H54 (cell line): ENCODE measurements around the gene UBA3.

Experiments
- DNase-seq: peaks from one replicate; pipeline ENCODE4 v3.0.0; 2011; ENCODE audit warnings: low spot score, mixed read lengths; ENCODE audit not compliant: insufficient read length
- FAIRE-seq: peaks from 3 replicates; lab custom pipeline; 2011; peaks lifted over from hg19 to GRCh38; lab: Jason Lieb, UNC
- POLR2A ChIP-seq: IDR thresholded peaks from 2 replicates; pipeline ENCODE4 v1.6.1; 2011; ENCODE audit warnings: low read depth, mild to moderate bottlenecking, low read length

UBA3 gene

GRCh38 chr3:69020424-69020823 lies 59.7 kb downstream of the UBA3 start:
- DNase-seq (no peak), FAIRE-seq (peak; percentile 45)
- no peak for TF ChIP-seq POLR2A

- no peak for DNase-seq
- TF ChIP-seq POLR2A = no peak
- no peak for FAIRE-seq
These were observed 63.3 kb downstream of the UBA3 start for GRCh38 chr3:69016901-69017300.

GRCh38 chr3:69016102-69016501 lies 64.1 kb downstream of the UBA3 start:
- no peak for TF ChIP-seq POLR2A
- FAIRE-seq = no peak
- no peak for DNase-seq

GRCh38 chr3:69014022-69014580 lies 66.1 kb downstream of the UBA3 start:
- TF ChIP-seq POLR2A = no peak
- no peak for DNase-seq
- FAIRE-seq = no peak

GRCh38 chr3:69013253-69014021 lies 66.7 kb downstream of the UBA3 start, which contains the start of gene EOGT:
Gene EOGT, minus strand, starts transcription at chr3:69013684. Its CDS starts 3,838 bp downstream, at chr3:69009846.
- FAIRE-seq = no peak
- TF ChIP-seq POLR2A = peak; percentile 39
- peak; percentile 77 for DNase-seq

- FAIRE-seq (no peak), DNase-seq (peak; percentile 57)
- 0 out of 2 replicates have a peak, but pooled peaks have one; percentile 19 for TF ChIP-seq POLR2A
These were observed 67.3 kb downstream of the UBA3 start for GRCh38 chr3:69012800-69013252.

GRCh38 chr3:69012100-69012799 lies 67.9 kb downstream of the UBA3 start:
- FAIRE-seq (no peak), DNase-seq (no peak)
- no peak for TF ChIP-seq POLR2A

GRCh38 chr3:69011096-69011730 lies 69.0 kb downstream of the UBA3 start:
- no peak for TF ChIP-seq POLR2A
- DNase-seq (no peak), FAIRE-seq (no peak)

- DNase-seq (no peak), FAIRE-seq (no peak)
- no peak for TF ChIP-seq POLR2A
These were observed 70.4 kb downstream of the UBA3 start for GRCh38 chr3:69009559-69010410.

- DNase-seq (no peak), FAIRE-seq (no peak)
- no peak for TF ChIP-seq POLR2A
These were observed 71.2 kb downstream of the UBA3 start for GRCh38 chr3:69008980-69009379.

GRCh38 chr3:69005791-69006482 lies 74.2 kb downstream of the UBA3 start:
- no peak for TF ChIP-seq POLR2A
- DNase-seq (no peak), FAIRE-seq (no peak)

- no peak for TF ChIP-seq POLR2A
- DNase-seq (no peak), FAIRE-seq (no peak)
These were observed 74.9 kb downstream of the UBA3 start for GRCh38 chr3:69005071-69005790.
